Upper lobe of right lung (tissue), 1 donor: ENCODE data around the gene SLC15A4. TPM values are rescaled to one million over a fixed set of nuclear protein-coding genes. Genes with fewer than 3 reads are reported as not detected.

Experiments used
- ATAC-seq: fragments of 200-7000 bp; cut with Tn5 transposase; one replicate; pipeline ENCODE4 v1.9.1; 2020; ENCODE audit warnings: mild to moderate bottlenecking, moderate library complexity
- DNase-seq: peaks from one replicate; pipeline ENCODE4 v3.0.0-alpha.2; 2020
- H3K27ac ChIP-seq: fragments of 200-600 bp; one replicate; pipeline ENCODE4 v1.8.0; 2022
- H3K27me3 ChIP-seq: fragments of 200-600 bp; one replicate; pipeline ENCODE4 v1.8.0; 2022; ENCODE audit warnings: mild to moderate bottlenecking
- H3K36me3 ChIP-seq: fragments of 200-600 bp; one replicate; pipeline ENCODE4 v1.8.0; 2022
- H3K4me1 ChIP-seq: fragments of 200-600 bp; one replicate; pipeline ENCODE4 v1.8.0; 2022
- H3K4me3 ChIP-seq: fragments of 200-600 bp; one replicate; pipeline ENCODE4 v1.8.0; 2022; ENCODE audit warnings: mild to moderate bottlenecking
- H3K9me3 ChIP-seq: fragments of 200-600 bp; one replicate; pipeline ENCODE4 v1.8.0; 2022
- intact Hi-C: fragments of 100-400 bp; cut with DNase I; formaldehyde crosslinking; loops from one replicate; pipeline ENCODE4 v1.11.0; 2022
- total RNA-seq: library from RNA; stranded (reverse); fragmentation: NEBNext Ultra II Directional; extraction: Animal tissue kit (Norgen Biotek cat#: 25700); gene quantifications from one replicate; pipeline ENCODE4 v1.2.1, GENCODE V29; 2021
- TF ChIP-seq, protein P1 (sequence below): fragments of 200-600 bp; IDR thresholded peaks from one replicate; pipeline ENCODE4 v1.8.0; 2022; ENCODE audit warnings: antibody characterized with exemption
- donor health status: DM: no; HTN: yes; CAD: no; lungs with severe emphysema.

SLC15A4 gene
- total RNA-seq, 1 donor from 2014 or later: 31.3 TPM

DNA sequence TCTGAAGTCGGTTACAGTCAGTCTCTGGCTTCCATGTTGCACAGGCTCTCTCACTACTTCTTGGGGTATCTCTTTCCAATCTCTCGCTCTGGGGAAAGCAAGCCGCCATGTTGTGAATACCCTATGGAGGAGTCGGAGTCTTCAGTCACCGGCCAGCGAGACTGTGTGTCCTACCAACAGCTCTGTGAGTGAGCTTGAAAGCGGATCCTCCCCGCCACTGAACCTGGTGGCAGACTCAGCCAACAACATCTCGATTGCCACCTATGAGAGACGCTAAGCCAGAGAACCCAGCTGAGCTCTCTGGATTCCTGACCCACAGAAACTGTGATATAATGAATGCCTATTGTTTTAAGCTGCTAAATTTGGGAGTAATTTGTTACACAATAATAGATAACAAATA lies 51.5 kb downstream of the SLC15A4 start:
- H3K36me3 ChIP-seq: no peaks in the 10 kb centered on the region
- intact Hi-C loops: no loop called here
- H3K9me3 ChIP-seq: no peaks in the 10 kb centered on the region
- peak; percentile 29 for DNase-seq
- TF ChIP-seq, protein P1, sequence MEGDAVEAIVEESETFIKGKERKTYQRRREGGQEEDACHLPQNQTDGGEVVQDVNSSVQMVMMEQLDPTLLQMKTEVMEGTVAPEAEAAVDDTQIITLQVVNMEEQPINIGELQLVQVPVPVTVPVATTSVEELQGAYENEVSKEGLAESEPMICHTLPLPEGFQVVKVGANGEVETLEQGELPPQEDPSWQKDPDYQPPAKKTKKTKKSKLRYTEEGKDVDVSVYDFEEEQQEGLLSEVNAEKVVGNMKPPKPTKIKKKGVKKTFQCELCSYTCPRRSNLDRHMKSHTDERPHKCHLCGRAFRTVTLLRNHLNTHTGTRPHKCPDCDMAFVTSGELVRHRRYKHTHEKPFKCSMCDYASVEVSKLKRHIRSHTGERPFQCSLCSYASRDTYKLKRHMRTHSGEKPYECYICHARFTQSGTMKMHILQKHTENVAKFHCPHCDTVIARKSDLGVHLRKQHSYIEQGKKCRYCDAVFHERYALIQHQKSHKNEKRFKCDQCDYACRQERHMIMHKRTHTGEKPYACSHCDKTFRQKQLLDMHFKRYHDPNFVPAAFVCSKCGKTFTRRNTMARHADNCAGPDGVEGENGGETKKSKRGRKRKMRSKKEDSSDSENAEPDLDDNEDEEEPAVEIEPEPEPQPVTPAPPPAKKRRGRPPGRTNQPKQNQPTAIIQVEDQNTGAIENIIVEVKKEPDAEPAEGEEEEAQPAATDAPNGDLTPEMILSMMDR: no peak
- no peaks in the 10 kb centered on the region for H3K4me1 ChIP-seq
- H3K27ac ChIP-seq: no peak overlapping the region
- no peak for ATAC-seq
- no peak overlapping the region for H3K4me3 ChIP-seq
- peaks cover 5% of the 10 kb centered on the region for H3K27me3 ChIP-seq

DNA sequence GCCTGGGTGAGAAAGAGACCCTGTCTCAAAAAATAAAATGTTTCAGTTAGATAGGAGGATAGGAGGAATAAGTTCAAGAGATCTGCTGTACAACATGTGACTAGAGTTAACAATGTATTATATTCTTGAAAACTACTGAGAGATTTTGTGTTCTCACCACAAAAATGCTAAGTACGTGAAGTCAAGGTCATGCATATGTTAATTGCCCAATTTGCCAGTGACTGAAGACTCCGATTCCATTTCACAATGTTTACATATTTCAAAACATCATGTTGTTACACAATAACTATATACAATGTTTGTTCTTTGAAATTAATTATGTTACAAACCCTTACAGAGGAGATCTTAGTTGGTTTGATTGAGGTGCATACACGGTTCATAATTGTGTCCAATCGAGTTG lies 52.1 kb downstream of the SLC15A4 start:
- intact Hi-C loops: no loop called here
- H3K4me3 ChIP-seq: no peak overlapping the region
- H3K9me3 ChIP-seq: no peaks in the 10 kb centered on the region
- no peaks in the 10 kb centered on the region for H3K4me1 ChIP-seq
- H3K36me3 ChIP-seq: no peaks in the 10 kb centered on the region
- H3K27me3 ChIP-seq: peaks cover 5% of the 10 kb centered on the region
- TF ChIP-seq, protein P1: no peak
- ATAC-seq: no peak
- no peak overlapping the region for H3K27ac ChIP-seq
- no peak for DNase-seq

- no peak overlapping the region for H3K27ac ChIP-seq
- no peaks in the 10 kb centered on the region for H3K36me3 ChIP-seq
- intact Hi-C loops: no loop called here
- TF ChIP-seq, protein P1: no peak
- H3K4me1 ChIP-seq: no peaks in the 10 kb centered on the region
- DNase-seq: peak; percentile 20
- ATAC-seq: no peak
- no peaks in the 10 kb centered on the region for H3K9me3 ChIP-seq
- peaks cover 29% of the 10 kb centered on the region for H3K27me3 ChIP-seq
- H3K4me3 ChIP-seq: no peak overlapping the region
Measured at GRCh38 chr12:128767518-128767917, 56.2 kb downstream of the SLC15A4 start.

DNA sequence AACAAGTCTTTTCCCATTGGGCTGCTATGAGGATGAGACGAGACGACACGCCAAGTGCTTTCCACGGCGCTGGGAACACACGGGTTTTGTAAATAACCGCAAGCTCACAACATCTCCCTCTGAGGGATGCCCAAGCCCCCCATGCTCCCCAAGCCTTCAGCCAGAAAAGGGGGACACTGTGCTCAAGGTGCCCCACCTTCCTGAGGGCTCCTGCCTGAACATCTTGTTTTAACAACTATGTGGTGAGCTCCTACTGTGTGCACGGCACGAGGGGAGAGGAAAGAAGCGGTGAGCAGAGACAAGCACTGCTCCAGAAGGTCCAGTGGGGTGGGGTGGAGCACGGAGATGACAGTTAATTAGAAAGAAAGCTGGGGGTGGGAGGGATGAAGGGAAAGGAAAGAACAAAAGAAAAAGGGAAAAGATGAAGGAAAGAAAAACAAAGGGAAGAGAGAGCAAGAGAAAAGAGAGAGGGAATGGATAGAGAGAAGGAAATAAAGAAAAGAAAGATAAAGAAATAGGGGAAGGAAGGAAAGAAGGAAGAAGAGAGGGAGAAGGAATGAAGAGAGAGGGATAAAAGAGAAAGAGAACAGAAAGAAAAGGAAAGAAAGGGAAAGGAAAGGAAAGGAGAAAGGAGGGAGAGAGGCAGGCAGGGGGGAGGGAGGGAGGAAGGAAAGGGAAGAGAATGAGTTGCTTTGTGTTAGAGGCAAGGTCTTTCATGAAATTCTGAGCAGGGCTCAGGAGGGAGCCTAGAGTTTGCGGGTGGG lies 56.8 kb downstream of the SLC15A4 start:
- peak; percentile 37 for DNase-seq

GRCh38 chr12:128763395-128763794 lies 60.4 kb downstream of the SLC15A4 start:
- no peak for DNase-seq

More for the DNA sequence above, 56.8 kb downstream of the SLC15A4 start:
- H3K4me1 ChIP-seq: no peaks in the 10 kb centered on the region
- H3K27ac ChIP-seq: no peak overlapping the region
- H3K4me3 ChIP-seq: no peak overlapping the region
- H3K27me3 ChIP-seq: peaks cover 31% of the 10 kb centered on the region
- no peak for ATAC-seq
- no peaks in the 10 kb centered on the region for H3K36me3 ChIP-seq
- H3K9me3 ChIP-seq: no peaks in the 10 kb centered on the region
- intact Hi-C loops: no loop called here
- TF ChIP-seq, protein P1: no peak

More at GRCh38 chr12:128763395-128763794, 60.4 kb downstream of the SLC15A4 start:
- Histone ChIP-seq H3K36me3 (no peaks in the 10 kb centered on the region), H3K9me3 (no peaks in the 10 kb centered on the region), H3K27me3 (peaks cover 25% of the 10 kb centered on the region), H3K4me3 (no peak overlapping the region), H3K27ac (no peak overlapping the region), H3K4me1 (no peaks in the 10 kb centered on the region)
- intact Hi-C loops: no loop called here
- peak; percentile 47 for ATAC-seq
- TF ChIP-seq, protein P1: no peak
